ENCODE measurements around the gene SLC5A2. TPM values are rescaled to one million over a fixed set of nuclear protein-coding genes. Genes with fewer than 3 reads are reported as not detected.
A peak's percentile ranks its signal among the peaks of the same experiment; 100 is the strongest.

Gene SLC5A2
- total RNA-seq, 1 donor: not detected

DNA sequence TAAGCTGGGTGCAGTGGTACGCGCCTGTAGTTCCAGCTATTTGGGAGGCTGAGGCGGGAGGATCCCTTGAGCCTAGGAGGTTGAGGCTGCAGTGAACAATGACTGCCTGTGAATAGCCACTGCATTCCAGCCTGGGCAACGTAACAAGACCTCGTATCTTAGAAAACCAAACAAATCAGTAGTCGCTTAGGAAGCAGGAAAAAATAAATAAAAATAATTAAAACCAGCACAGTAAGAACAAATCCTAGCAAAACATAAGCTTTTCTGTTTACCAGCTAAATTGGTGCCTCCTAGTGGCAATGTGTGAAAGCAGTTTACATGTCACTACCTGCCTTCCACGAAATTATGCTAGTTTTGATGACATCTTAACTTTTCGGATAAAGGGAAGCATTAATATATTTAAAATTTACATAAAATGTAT lies 22.3 kb upstream of the SLC5A2 start:
- peaks cover 23% of the 10 kb centered on the region for H4K20me1 ChIP-seq (ENCODE audit: insufficient read depth, low read length)
- H3K79me2 ChIP-seq (ENCODE audit: insufficient read depth, low read length): peaks cover 37% of the 10 kb centered on the region
- peaks cover 29% of the 10 kb centered on the region for H3K4me1 ChIP-seq (ENCODE audit: insufficient read depth, low read length)
- peak; percentile 80 for TF ChIP-seq CTCF (IDR thresholded peaks at IDR 0.05; ENCODE audit: extremely low read depth, low read depth, low read length)
- peaks cover 12% of the 10 kb centered on the region for H3K36me3 ChIP-seq (ENCODE audit: insufficient read depth, low read length)
- peak overlapping the region; percentile 66 for H3K27ac ChIP-seq (ENCODE audit: low read depth, low read length)
- H3K27me3 ChIP-seq (ENCODE audit: insufficient read depth, low read length): no peaks in the 10 kb centered on the region
- peak; percentile 91 for DNase-seq (ENCODE audit: insufficient read length, low spot score, missing footprints)
- no peaks in the 10 kb centered on the region for H3K9me3 ChIP-seq (ENCODE audit: low read depth, low read length)
- no peak overlapping the region for H2AFZ ChIP-seq (ENCODE audit: low read length)
- H3K4me3 ChIP-seq (ENCODE audit: insufficient read depth, low read length): peak overlapping the region; percentile 76
- peak overlapping the region; percentile 83 for H3K4me2 ChIP-seq (ENCODE audit: insufficient read depth, low read length)

DNA sequence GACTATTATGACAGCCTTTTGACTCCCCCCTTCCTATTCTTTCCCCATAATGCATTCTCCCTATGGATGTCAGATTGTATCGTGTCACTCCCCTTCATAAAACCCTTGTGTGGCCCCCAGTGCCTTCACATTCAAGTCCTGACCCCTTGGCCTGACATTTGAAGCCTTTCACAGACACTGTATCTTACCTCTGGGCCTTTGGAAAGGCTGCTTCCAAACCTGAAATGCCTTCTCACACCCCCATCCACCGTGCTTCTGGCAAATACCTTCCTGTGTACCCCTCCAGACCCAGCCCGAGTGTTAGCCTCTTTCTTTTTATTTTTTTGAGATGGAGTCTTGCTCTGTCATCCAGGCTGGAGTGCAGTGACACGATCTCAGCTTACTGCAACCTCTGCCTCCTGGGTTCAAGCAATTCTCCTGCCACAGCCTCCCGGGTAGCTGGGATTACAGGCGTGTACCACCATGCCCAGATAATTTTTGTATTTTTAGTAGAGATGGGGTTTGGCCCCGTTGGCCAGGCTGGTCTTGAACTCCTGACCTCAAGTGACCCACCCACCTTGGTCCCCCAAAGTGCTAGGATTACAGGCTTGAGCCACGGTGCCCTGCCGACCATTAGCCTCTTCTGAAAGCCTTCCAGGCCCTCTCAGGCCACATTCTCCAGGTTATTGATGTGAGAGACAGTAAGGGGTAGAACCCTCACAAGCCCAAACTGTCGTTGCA lies 21.6 kb upstream of the SLC5A2 start:
- Histone ChIP-seq H3K27me3 (ENCODE audit: insufficient read depth, low read length) (no peaks in the 10 kb centered on the region), H3K79me2 (ENCODE audit: insufficient read depth, low read length) (peaks cover 31% of the 10 kb centered on the region), H3K27ac (ENCODE audit: low read depth, low read length) (peak overlapping the region; percentile 66), H2AFZ (ENCODE audit: low read length) (no peak overlapping the region), H3K4me1 (ENCODE audit: insufficient read depth, low read length) (peaks cover 26% of the 10 kb centered on the region), H3K4me3 (ENCODE audit: insufficient read depth, low read length) (no peak overlapping the region), H3K4me2 (ENCODE audit: insufficient read depth, low read length) (peak overlapping the region; percentile 83), H3K36me3 (ENCODE audit: insufficient read depth, low read length) (peaks cover 12% of the 10 kb centered on the region), H4K20me1 (ENCODE audit: insufficient read depth, low read length) (peaks cover 21% of the 10 kb centered on the region), H3K9me3 (ENCODE audit: low read depth, low read length) (no peaks in the 10 kb centered on the region)
- TF ChIP-seq CTCF (IDR thresholded peaks at IDR 0.05; ENCODE audit: extremely low read depth, low read depth, low read length): no peak
- no peak for DNase-seq (ENCODE audit: insufficient read length, low spot score, missing footprints)

DNA sequence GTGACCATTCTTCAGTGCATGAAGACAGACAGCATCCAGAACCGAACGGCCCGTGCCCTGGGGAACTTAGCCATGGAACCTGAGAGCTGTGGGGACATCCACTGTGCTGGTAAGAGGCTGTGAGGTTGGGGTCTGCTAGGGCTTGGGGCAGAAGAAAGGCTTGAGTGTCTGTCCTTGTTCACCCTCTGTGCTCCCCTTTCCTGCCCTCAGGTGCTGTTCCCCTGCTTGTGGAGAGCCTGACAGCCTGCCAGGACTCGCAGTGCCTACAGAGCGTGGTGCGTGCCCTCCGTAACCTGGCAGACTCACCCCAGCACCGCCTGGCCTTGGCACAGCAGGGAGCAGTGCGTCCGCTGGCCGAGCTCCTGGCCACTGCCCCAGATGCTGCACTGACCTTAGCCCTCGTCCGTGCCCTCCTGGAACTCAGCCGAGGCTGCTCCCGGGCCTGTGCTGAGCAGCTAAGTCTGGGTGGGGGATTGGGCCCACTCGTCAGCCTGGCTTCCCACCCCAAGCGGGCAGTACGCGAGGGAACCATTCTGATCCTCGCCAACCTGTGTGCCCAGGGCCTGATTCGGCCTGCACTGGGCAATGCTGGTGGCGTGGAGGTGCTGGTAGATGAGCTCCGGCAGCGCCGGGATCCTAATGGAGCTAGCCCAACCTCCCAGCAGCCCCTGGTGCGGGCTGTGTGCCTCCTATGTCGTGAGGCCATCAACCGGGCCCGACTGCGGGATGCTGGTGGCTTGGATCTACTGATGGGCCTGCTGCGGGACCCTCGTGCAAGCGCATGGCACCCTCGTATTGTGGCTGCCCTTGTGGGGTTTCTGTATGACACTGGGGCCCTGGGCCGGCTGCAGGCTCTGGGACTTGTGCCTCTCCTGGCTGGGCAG lies 20.8 kb upstream of the SLC5A2 start:
- no peak overlapping the region for H2AFZ ChIP-seq (ENCODE audit: low read length)
- H3K4me2 ChIP-seq (ENCODE audit: insufficient read depth, low read length): no peak overlapping the region
- peaks cover 23% of the 10 kb centered on the region for H3K79me2 ChIP-seq (ENCODE audit: insufficient read depth, low read length)
- peaks cover 13% of the 10 kb centered on the region for H4K20me1 ChIP-seq (ENCODE audit: insufficient read depth, low read length)
- H3K4me1 ChIP-seq (ENCODE audit: insufficient read depth, low read length): peaks cover 19% of the 10 kb centered on the region
- DNase-seq (ENCODE audit: insufficient read length, low spot score, missing footprints): peak; percentile 43
- H3K4me3 ChIP-seq (ENCODE audit: insufficient read depth, low read length): no peak overlapping the region
- H3K27me3 ChIP-seq (ENCODE audit: insufficient read depth, low read length): no peaks in the 10 kb centered on the region
- no peak for TF ChIP-seq CTCF (IDR thresholded peaks at IDR 0.05; ENCODE audit: extremely low read depth, low read depth, low read length)
- H3K9me3 ChIP-seq (ENCODE audit: low read depth, low read length): no peaks in the 10 kb centered on the region
- H3K36me3 ChIP-seq (ENCODE audit: insufficient read depth, low read length): peaks cover 20% of the 10 kb centered on the region
- no peak overlapping the region for H3K27ac ChIP-seq (ENCODE audit: low read depth, low read length)

- no peak for TF ChIP-seq CTCF (IDR thresholded peaks at IDR 0.05; ENCODE audit: extremely low read depth, low read depth, low read length)
- Histone ChIP-seq H2AFZ (ENCODE audit: low read length) (no peak overlapping the region), H3K4me1 (ENCODE audit: insufficient read depth, low read length) (peaks cover 8% of the 10 kb centered on the region), H3K27ac (ENCODE audit: low read depth, low read length) (no peak overlapping the region), H3K27me3 (ENCODE audit: insufficient read depth, low read length) (no peaks in the 10 kb centered on the region), H3K4me3 (ENCODE audit: insufficient read depth, low read length) (no peak overlapping the region), H4K20me1 (ENCODE audit: insufficient read depth, low read length) (no peaks in the 10 kb centered on the region), H3K9me3 (ENCODE audit: low read depth, low read length) (no peaks in the 10 kb centered on the region), H3K4me2 (ENCODE audit: insufficient read depth, low read length) (no peak overlapping the region), H3K36me3 (ENCODE audit: insufficient read depth, low read length) (peaks cover 21% of the 10 kb centered on the region), H3K79me2 (ENCODE audit: insufficient read depth, low read length) (peaks cover 11% of the 10 kb centered on the region)
- no peak for DNase-seq (ENCODE audit: insufficient read length, low spot score, missing footprints)
These were observed 18.6 kb upstream of the SLC5A2 start for GRCh38 chr16:31464348-31464769.
